Muscle layer of colon (tissue), 2 donors: ENCODE data around the gene ZNF785.
A peak's percentile ranks its signal among the peaks of the same experiment; 100 is the strongest.

Experiments used
- H3K27ac ChIP-seq: one replicate; pipeline ENCODE4 v1.7.0; 2013; ENCODE audit warnings: low read depth, mild to moderate bottlenecking, low read length, moderate library complexity
- H3K27me3 ChIP-seq, 2 donors: one replicate each; pipeline ENCODE4 v1.7.0; 2013; ENCODE audit warnings: low read length in 2 of 2, mild to moderate bottlenecking in 2 of 2; ENCODE audit not compliant: insufficient read depth in 2 of 2, control insufficient read depth in 1 of 2
- H3K36me3 ChIP-seq: one replicate; pipeline ENCODE4 v1.7.0; 2013; ENCODE audit warnings: mild to moderate bottlenecking, low read length; ENCODE audit not compliant: insufficient read depth
- H3K4me1 ChIP-seq: one replicate; pipeline ENCODE4 v1.7.0; 2013; ENCODE audit warnings: mild to moderate bottlenecking, low read length; ENCODE audit not compliant: insufficient read depth
- H3K4me3 ChIP-seq, 2 donors: one replicate each; pipeline ENCODE4 v1.7.0; 2013; ENCODE audit warnings: low read length in 2 of 2, low read depth in 1 of 2, mild to moderate bottlenecking in 1 of 2, moderate library complexity in 1 of 2
- H3K9ac ChIP-seq: one replicate; pipeline ENCODE4 v1.7.0; 2013; ENCODE audit warnings: low read length
- H3K9me3 ChIP-seq: one replicate; pipeline ENCODE4 v1.7.0; 2013; ENCODE audit warnings: mild to moderate bottlenecking, low read length
- donor health status: abdominal sarcoma.
- donor health status: Adenocarcinoma of cecum.

Gene ZNF785

DNA sequence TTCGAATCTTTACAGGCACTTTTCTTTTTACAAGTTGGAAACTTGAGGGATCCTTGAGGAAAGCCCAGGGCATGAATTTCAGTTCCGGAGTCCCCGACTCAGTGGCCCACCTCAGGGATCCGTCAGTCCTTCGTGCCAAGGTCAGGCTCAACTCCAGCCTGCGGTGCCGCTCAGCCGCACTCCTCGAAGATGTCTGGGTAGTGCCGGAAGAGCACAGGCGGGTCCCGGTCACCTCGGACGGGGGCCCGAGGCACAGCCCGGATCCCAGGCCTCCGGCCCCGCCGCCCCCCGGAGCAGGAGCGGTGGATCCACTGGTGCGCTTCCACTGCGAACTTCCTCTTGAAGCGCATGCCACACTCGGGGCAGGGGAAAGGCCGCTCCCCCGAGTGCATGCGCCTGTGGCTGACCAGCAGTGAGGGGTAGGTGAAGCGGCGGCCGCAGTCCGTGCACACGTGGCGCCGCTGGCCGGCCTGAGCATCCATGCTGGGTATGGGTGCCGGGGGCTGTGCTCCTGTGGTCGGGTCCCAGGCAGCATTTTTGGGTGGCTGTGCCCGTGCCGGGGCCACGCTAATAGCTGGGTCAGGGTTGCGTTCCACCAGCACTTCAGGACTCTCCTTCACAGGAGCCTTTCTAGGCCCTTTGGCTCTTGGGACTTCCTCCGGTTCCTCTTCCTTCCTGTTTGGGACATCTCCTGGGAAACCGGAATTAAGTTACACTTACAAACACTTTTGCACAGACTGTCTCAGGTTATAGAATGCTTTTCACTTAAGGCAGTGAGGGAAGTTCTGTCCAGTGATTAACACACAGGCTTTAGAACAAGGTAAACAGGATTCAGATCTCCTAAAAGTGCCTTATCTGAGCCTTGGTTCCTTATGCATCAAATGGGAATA, 15.5 kb downstream of the ZNF785 start:
- Histone ChIP-seq H3K4me3 (peak overlapping the region in 1 of 2 donors; percentile 80), H3K27me3 (no peaks in the 10 kb centered on the region), H3K9me3 (no peaks in the 10 kb centered on the region), H3K4me1 (peaks cover 11% of the 10 kb centered on the region), H3K36me3 (no peaks in the 10 kb centered on the region), H3K9ac (no peak overlapping the region), H3K27ac (peak overlapping the region; percentile 97)

DNA sequence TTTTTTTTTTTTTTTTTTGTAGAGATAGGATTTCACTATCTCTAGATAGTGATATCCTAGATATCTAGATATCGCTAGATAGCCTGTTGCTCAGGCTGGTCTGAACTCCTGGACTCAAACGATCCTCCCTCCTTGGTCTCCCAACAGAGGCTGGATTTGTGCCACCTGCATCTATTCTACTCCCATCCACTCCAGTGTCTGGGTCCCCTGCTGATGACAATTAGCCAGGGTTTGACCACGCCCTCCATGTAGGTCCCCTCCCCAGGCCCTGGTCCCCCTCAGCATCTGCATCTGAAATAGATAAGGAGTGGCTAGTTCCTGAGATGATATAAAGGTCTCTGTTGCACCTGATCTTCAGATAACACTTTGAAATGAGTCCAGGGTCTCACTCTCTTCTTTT, 16.2 kb downstream of the ZNF785 start:
- Histone ChIP-seq H3K27me3 (no peaks in the 10 kb centered on the region), H3K27ac (no peak overlapping the region)

DNA sequence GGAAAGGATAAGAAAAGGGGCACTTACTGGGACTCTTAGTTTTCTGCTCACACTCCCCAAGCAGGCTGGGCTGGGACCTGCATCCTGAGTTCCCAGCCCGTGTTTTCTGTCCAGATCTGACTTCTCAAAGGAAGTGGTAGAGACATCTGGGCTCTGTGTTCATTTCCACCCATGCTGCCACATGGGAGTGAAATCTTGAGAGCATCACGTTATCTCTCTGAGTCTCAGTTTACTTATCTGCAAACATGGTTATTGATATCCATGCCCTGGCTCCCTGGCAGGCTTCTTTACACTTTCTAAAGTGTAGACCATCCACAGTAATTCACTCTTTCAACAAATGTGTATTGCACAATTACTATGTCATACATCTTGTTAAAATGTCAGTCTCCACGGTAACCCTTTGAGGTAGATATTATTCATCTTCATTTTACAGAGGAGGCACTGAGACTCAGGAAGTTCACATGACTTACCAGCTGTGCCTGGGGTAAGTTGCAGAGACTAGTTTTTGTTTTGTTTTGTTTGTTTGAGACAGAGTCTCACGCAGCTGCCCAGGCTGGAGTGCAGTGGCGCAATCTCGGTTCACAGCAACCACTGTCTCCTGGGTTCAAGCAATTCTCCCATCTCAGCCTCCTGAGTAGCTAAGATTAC, 17.4 kb downstream of the ZNF785 start:
- Histone ChIP-seq H3K4me1 (peaks cover 11% of the 10 kb centered on the region), H3K36me3 (no peaks in the 10 kb centered on the region), H3K27me3 (no peaks in the 10 kb centered on the region), H3K4me3 (no peak overlapping the region), H3K9me3 (no peaks in the 10 kb centered on the region), H3K27ac (no peak overlapping the region), H3K9ac (no peak overlapping the region)

More for the DNA sequence above, 16.2 kb downstream of the ZNF785 start:
- no peak overlapping the region for H3K4me3 ChIP-seq
- H3K9me3 ChIP-seq: no peaks in the 10 kb centered on the region
- H3K9ac ChIP-seq: no peak overlapping the region
- peaks cover 11% of the 10 kb centered on the region for H3K4me1 ChIP-seq
- H3K36me3 ChIP-seq: no peaks in the 10 kb centered on the region

DNA sequence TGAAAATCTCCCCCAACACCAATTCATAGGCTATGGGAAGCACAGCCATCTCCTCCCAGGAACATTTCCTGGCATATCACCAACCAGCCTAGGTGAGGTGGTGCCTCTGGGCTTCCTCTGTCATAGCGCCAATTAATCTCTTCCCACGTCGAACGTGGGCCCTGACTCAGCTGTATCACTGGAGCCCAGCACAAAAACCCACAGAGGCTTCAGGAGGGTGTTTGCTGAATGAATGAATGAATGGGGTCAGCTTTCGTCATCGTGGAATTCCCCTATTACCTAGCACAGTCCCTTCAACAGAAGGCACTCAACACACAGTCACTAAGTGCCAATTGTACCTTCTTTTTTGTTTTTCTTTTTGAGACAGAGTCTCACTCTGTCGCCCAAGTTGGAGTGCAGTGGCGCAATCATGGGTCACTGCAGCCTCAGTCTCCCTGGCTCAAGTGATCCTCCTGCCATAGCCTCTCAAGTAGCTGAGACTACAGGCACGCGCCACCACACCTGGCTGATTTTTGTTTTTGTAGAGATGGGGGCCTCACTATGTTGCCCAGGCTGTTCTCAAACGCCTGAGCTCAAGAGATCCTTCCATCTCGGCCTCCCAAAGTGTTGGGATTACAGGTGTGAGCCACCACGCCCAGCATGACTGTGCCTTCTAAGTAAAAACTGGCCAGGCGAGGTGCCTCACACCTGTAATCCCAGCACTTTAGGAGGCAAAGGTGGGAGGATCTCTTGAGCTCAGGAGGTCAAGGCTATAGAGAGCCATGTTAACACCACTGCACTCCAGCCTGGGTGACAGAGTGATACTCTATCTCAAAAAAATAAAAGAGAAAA, 18.1 kb downstream of the ZNF785 start:
- Histone ChIP-seq H3K27me3 (no peaks in the 10 kb centered on the region), H3K4me1 (peaks cover 8% of the 10 kb centered on the region), H3K9ac (no peak overlapping the region), H3K36me3 (no peaks in the 10 kb centered on the region), H3K4me3 (no peak overlapping the region), H3K9me3 (no peaks in the 10 kb centered on the region), H3K27ac (no peak overlapping the region)

DNA sequence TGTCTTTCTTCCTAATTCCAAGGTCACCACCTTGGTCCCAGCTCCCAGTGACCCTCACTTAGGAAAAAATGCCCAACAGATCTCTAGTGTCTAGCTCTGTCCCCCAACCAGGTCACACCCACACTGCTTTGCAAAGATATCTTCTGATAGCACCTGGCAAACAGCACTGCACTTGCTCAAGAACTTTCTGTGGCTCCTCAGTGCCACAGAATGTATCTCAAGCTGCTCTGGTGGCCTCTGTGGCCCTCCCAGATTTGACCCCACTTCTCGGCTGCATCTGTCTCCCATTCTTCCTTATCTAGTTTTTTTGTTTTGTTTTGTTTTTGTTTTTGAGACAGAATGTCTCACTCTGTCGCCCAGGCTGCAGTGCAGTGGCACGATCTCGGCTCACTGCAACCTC, 19.0 kb downstream of the ZNF785 start:
- H3K9me3 ChIP-seq: no peaks in the 10 kb centered on the region
- H3K9ac ChIP-seq: no peak overlapping the region
- H3K27me3 ChIP-seq: no peaks in the 10 kb centered on the region
- H3K36me3 ChIP-seq: no peaks in the 10 kb centered on the region
- no peak overlapping the region for H3K27ac ChIP-seq
- peaks cover 5% of the 10 kb centered on the region for H3K4me1 ChIP-seq
- H3K4me3 ChIP-seq: no peak overlapping the region

DNA sequence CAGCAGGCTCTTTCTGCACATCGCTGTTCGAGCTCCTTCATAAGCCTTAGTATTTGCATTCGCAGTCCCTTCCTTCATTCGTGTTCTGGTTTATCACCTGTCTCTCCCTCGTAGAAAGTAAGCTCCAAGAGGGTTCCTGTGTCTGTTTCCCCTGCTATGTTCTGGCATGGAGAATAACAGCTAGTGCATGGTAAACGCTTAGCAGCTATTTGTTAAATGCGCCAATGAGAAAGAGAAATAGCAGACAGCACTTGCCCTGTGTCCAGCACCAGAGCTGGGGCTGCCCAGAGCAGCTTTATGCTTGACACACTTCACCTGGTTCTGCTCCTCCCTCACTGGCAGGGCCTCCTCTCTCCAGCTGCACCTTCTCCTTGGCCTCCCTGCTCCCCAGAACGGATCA, 19.5 kb downstream of the ZNF785 start:
- Histone ChIP-seq H3K4me3 (no peak overlapping the region), H3K27ac (no peak overlapping the region), H3K27me3 (no peaks in the 10 kb centered on the region), H3K9me3 (no peaks in the 10 kb centered on the region), H3K9ac (no peak overlapping the region), H3K36me3 (no peaks in the 10 kb centered on the region), H3K4me1 (peaks cover 5% of the 10 kb centered on the region)

DNA sequence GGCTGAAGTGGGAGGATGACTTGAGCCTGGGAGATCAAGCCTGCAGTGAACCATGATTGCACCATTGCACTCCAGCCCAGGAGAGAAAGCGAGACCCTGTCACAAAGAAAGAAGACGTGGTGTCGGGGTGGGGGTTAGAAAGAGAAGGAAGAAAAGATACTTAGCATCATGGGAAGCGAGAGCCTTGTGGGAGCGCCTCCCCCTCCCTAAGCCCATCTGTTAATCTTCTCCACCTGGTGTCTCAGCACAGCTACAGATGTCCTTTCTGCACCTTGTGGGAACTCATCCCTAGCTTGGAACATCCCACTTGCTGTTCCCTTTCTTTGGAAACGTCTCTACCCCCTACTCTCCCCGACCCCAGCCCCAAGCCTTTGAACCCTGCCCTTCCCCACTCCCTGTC, 20.0 kb downstream of the ZNF785 start:
- H3K27me3 ChIP-seq: no peaks in the 10 kb centered on the region
- H3K9me3 ChIP-seq: no peaks in the 10 kb centered on the region
- H3K9ac ChIP-seq: no peak overlapping the region
- H3K4me1 ChIP-seq: peaks cover 5% of the 10 kb centered on the region
- H3K4me3 ChIP-seq: no peak overlapping the region
- no peak overlapping the region for H3K27ac ChIP-seq
- no peaks in the 10 kb centered on the region for H3K36me3 ChIP-seq

DNA sequence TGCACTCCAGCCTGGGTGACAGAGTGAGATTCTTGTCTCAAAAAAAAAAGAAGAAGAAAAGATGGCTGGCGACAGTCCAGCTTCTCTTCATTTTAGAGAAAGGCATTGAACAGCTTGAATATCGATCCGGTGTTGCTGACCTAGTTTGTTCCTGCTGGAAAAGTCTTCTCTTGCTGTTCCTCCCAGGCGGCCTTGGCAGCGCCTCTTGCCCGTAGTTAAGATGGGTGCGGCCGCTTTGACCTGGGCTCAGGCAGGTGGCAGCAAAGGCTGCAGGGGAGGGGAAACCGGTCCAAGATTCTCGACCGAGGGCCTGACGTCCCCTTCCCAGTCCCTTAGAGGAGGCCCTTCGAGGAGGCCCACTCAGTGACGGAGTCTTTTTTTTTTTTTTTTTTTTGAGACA, 23.5 kb downstream of the ZNF785 start:
- Histone ChIP-seq H3K36me3 (no peaks in the 10 kb centered on the region), H3K9me3 (no peaks in the 10 kb centered on the region), H3K9ac (no peak overlapping the region), H3K27me3 (no peaks in the 10 kb centered on the region), H3K27ac (no peak overlapping the region), H3K4me1 (peaks cover 4% of the 10 kb centered on the region), H3K4me3 (no peak overlapping the region)

DNA sequence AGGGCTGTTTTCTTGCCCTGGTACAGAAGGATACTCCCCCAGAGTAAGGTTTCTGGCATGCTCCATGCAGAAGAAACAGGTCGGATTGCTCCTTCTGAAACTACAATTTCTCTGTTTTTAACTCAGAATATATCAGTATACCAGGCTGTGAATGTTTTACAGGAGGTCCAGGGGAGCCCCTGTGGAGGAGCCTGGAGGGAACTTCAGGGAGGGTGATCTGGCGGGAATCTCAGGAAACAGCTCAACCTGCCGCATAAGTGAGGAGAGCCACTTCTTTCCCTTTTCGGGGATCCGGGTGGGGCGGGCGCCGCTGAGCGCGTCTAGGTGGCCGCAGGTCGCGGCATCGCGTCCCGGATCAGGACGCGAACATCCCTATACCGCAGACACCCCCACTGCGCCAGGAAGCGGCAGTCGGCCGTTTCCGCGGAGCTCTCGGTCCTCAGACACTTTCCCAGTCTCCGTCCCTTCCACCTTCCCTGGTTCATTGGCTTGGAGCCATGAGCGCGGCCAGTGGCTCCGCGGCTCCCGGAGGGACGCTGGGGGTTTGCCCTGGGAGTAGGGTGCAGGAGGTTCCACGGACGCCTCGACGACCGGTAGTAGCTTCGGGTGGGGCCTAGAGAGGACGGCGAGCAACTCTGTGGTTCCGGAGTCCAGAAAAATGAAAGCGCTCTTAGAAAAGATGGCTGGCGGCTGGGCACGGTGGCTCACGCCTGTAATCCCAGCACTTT, 24.2 kb downstream of the ZNF785 start:
- Histone ChIP-seq H3K4me1 (peaks cover 6% of the 10 kb centered on the region), H3K27me3 (no peaks in the 10 kb centered on the region), H3K27ac (peak overlapping the region; percentile 12), H3K9ac (peak overlapping the region; percentile 39), H3K36me3 (no peaks in the 10 kb centered on the region), H3K9me3 (no peaks in the 10 kb centered on the region), H3K4me3 (peak overlapping the region; percentile 49 to 68)

DNA sequence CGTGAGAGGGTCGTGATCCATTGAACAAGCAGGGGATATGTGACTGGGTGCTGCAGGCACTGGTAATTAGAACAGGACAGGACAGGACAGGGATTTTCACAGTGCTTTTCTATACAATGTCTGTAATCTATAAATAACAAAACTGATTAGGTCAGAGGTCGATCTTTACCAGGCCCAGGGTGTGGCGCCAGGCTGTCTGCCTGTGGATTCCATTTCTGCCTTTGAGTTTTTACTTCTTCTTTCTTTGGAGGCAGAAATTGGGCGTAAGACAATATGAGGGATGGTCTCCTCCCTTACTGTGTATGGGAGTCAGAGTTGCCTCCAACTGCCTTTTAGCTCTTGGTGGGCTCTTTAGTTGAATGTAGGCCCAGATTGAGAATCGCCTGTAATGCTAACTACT, 25.8 kb downstream of the ZNF785 start:
- Histone ChIP-seq H3K36me3 (peaks cover 4% of the 10 kb centered on the region), H3K27me3 (no peaks in the 10 kb centered on the region), H3K9ac (no peak overlapping the region), H3K4me1 (peaks cover 6% of the 10 kb centered on the region), H3K4me3 (no peak overlapping the region), H3K9me3 (no peaks in the 10 kb centered on the region), H3K27ac (no peak overlapping the region)
